Dendritic cell treated with granulocyte-macrophage colony-stimulating factor and Interleukin-4, amounts not matched to agents 40 ng/mL and 50 ng/mL, for 4 days (primary cell): ENCODE measurements around the gene ZNF761.
"Not testable (repeated sequence)": the region's sequence is repeated elsewhere in the genome, so short reads cannot be mapped to it uniquely, and the experiment has no call there.

Experiments
- H3K27ac Mint-ChIP-seq: one replicate; pipeline ENCODE4 v1.8.0; 2022; ENCODE audit warnings: mild to moderate bottlenecking, mixed read lengths
- H3K27me3 Mint-ChIP-seq: one replicate; pipeline ENCODE4 v1.8.0; 2022; ENCODE audit warnings: mild to moderate bottlenecking, mixed read lengths
- H3K36me3 Mint-ChIP-seq: one replicate; pipeline ENCODE4 v1.8.0; 2022; ENCODE audit warnings: low read depth, mixed read lengths
- H3K4me1 Mint-ChIP-seq: one replicate; pipeline ENCODE4 v1.8.0; 2022; ENCODE audit warnings: low read depth, mixed read lengths
- H3K4me3 Mint-ChIP-seq: one replicate; pipeline ENCODE4 v1.8.0; 2022; ENCODE audit warnings: mild to moderate bottlenecking, moderate library complexity, mixed read lengths
- H3K9me3 Mint-ChIP-seq: one replicate; pipeline ENCODE4 v1.8.0; 2022; ENCODE audit warnings: mixed read lengths
- intact Hi-C: fragments of 100-400 bp; cut with micrococcal nuclease; formaldehyde crosslinking; loops from one replicate; pipeline ENCODE4 v1.15.0; 2022

The ZNF761 gene

GRCh38 chr19:53467485-53468262, 35.9 kb downstream of the ZNF761 start, which contains the start of gene ZNF813:
TSS of gene ZNF813 (plus strand) at chr19:53467733. CDS start at chr19:53483823, 16,090 bp downstream.
- Mint-ChIP-seq H3K27me3 (peaks cover 35% of the 10 kb centered on the region), H3K4me3 (peak within 1 kb of the TSS; percentile 89), H3K27ac (peak within 1 kb of the TSS; percentile 91), H3K4me1 (peaks cover 29% of the 10 kb centered on the region), H3K9me3 (peaks cover 37% of the 10 kb centered on the region), H3K36me3 (peaks cover 29% of the 10 kb centered on the region)
- intact Hi-C loops = loop anchor here (2.0 to 5.0 kb wide), 2 partner anchors 35 to 53 kb away; partner anchors contain the start of gene ZNF761

- Mint-ChIP-seq H3K9me3 (peaks cover 27% of the 10 kb centered on the region), H3K4me1 (peaks cover 24% of the 10 kb centered on the region), H3K36me3 (peaks cover 24% of the 10 kb centered on the region), H3K27ac (peak overlapping the region; percentile 91), H3K4me3 (peak overlapping the region; percentile 89), H3K27me3 (peaks cover 28% of the 10 kb centered on the region)
- intact Hi-C loops = loop anchor here (5.0 kb wide), 1 partner anchor 36 kb away; the partner anchor contains the start of gene ZNF761
Measured at GRCh38 chr19:53468628-53469027, 36.8 kb downstream of the ZNF761 start.

- Mint-ChIP-seq H3K4me3 (no peak overlapping the region), H3K9me3 (peaks cover 21% of the 10 kb centered on the region), H3K27ac (no peak overlapping the region), H3K4me1 (peaks cover 24% of the 10 kb centered on the region), H3K36me3 (peaks cover 44% of the 10 kb centered on the region), H3K27me3 (no peaks in the 10 kb centered on the region)
- intact Hi-C loops = loop anchor here (5.0 kb wide), 1 partner anchor 75 kb away; the partner anchor contains the start of gene ZNF765
Measured at GRCh38 chr19:53471916-53472315, 40.1 kb downstream of the ZNF761 start.

GRCh38 chr19:53474832-53475231, 43.0 kb downstream of the ZNF761 start:
- not testable (repeated sequence) for H3K4me3 Mint-ChIP-seq, H3K4me1 Mint-ChIP-seq, H3K27ac Mint-ChIP-seq, H3K27me3 Mint-ChIP-seq
- H3K36me3 Mint-ChIP-seq = peaks cover 65% of the 10 kb centered on the region
- intact Hi-C loops = loop anchor here (1.0 to 5.0 kb wide), 2 partner anchors 37 to 78 kb away; partner anchors contain the start of gene ZNF765
- H3K9me3 Mint-ChIP-seq = peaks cover 50% of the 10 kb centered on the region

- not testable (repeated sequence) for H3K27me3 Mint-ChIP-seq, H3K4me1 Mint-ChIP-seq, H3K27ac Mint-ChIP-seq, H3K4me3 Mint-ChIP-seq
- peaks cover 71% of the 10 kb centered on the region for H3K36me3 Mint-ChIP-seq
- H3K9me3 Mint-ChIP-seq = peaks cover 56% of the 10 kb centered on the region
- intact Hi-C loops = loop anchor here (1.0 kb wide), 1 partner anchor 37 kb away; no protein-coding TSS in a partner anchor
Measured at GRCh38 chr19:53475470-53475869, 43.7 kb downstream of the ZNF761 start.

- Mint-ChIP-seq H3K9me3 (peaks cover 85% of the 10 kb centered on the region), H3K36me3 (peaks cover 99% of the 10 kb centered on the region)
- H3K4me1 Mint-ChIP-seq, H3K27ac Mint-ChIP-seq, H3K27me3 Mint-ChIP-seq, H3K4me3 Mint-ChIP-seq, intact Hi-C loops: not testable (repeated sequence)
Measured at GRCh38 chr19:53483751-53484150, 52.0 kb downstream of the ZNF761 start.

GRCh38 chr19:53485046-53486004, 53.5 kb downstream of the ZNF761 start:
- intact Hi-C loops = no loop called here
- no peaks in the 10 kb centered on the region for H3K27me3 Mint-ChIP-seq
- no peaks in the 10 kb centered on the region for H3K4me1 Mint-ChIP-seq
- peaks cover 76% of the 10 kb centered on the region for H3K9me3 Mint-ChIP-seq
- H3K36me3 Mint-ChIP-seq = peaks cover 99% of the 10 kb centered on the region
- no peak overlapping the region for H3K4me3 Mint-ChIP-seq
- no peak overlapping the region for H3K27ac Mint-ChIP-seq

GRCh38 chr19:53492153-53492552, 60.4 kb downstream of the ZNF761 start:
- Mint-ChIP-seq H3K27ac (no peak overlapping the region), H3K36me3 (peaks cover 53% of the 10 kb centered on the region), H3K4me3 (no peak overlapping the region), H3K9me3 (peaks cover 91% of the 10 kb centered on the region), H3K27me3 (no peaks in the 10 kb centered on the region), H3K4me1 (no peaks in the 10 kb centered on the region)
- intact Hi-C loops = no loop called here

- intact Hi-C loops, H3K27me3 Mint-ChIP-seq, H3K4me3 Mint-ChIP-seq, H3K4me1 Mint-ChIP-seq, H3K36me3 Mint-ChIP-seq, H3K27ac Mint-ChIP-seq: not testable (repeated sequence)
- peaks cover 83% of the 10 kb centered on the region for H3K9me3 Mint-ChIP-seq
Measured at GRCh38 chr19:53497311-53498023, 65.7 kb downstream of the ZNF761 start.

- H3K36me3 Mint-ChIP-seq, intact Hi-C loops, H3K4me3 Mint-ChIP-seq, H3K4me1 Mint-ChIP-seq, H3K27me3 Mint-ChIP-seq, H3K27ac Mint-ChIP-seq: not testable (repeated sequence)
- peaks cover 78% of the 10 kb centered on the region for H3K9me3 Mint-ChIP-seq
Measured at GRCh38 chr19:53498024-53498395, 66.2 kb downstream of the ZNF761 start.

GRCh38 chr19:53503151-53503550, 71.4 kb downstream of the ZNF761 start:
- not testable (repeated sequence) for H3K4me3 Mint-ChIP-seq, H3K36me3 Mint-ChIP-seq, H3K27ac Mint-ChIP-seq, H3K4me1 Mint-ChIP-seq, H3K27me3 Mint-ChIP-seq
- intact Hi-C loops = loop anchor here (10.0 kb wide), 1 partner anchor 242 kb away; no protein-coding TSS in a partner anchor
- peaks cover 38% of the 10 kb centered on the region for H3K9me3 Mint-ChIP-seq

- peaks cover 31% of the 10 kb centered on the region for H3K9me3 Mint-ChIP-seq
- intact Hi-C loops = loop anchor here (10.0 kb wide), 1 partner anchor 241 kb away; no protein-coding TSS in a partner anchor
- H3K27me3 Mint-ChIP-seq, H3K4me1 Mint-ChIP-seq, H3K4me3 Mint-ChIP-seq, H3K36me3 Mint-ChIP-seq, H3K27ac Mint-ChIP-seq: not testable (repeated sequence)
Measured at GRCh38 chr19:53503671-53504364, 72.0 kb downstream of the ZNF761 start.

GRCh38 chr19:53504365-53504703, 72.5 kb downstream of the ZNF761 start:
- intact Hi-C loops = loop anchor here (10.0 kb wide), 1 partner anchor 240 kb away; no protein-coding TSS in a partner anchor
- not testable (repeated sequence) for H3K4me1 Mint-ChIP-seq, H3K36me3 Mint-ChIP-seq, H3K27me3 Mint-ChIP-seq, H3K27ac Mint-ChIP-seq, H3K4me3 Mint-ChIP-seq
- H3K9me3 Mint-ChIP-seq = peaks cover 27% of the 10 kb centered on the region
